Measurements from ENCODE around the gene STXBP6. TPM values are rescaled to one million over a fixed set of nuclear protein-coding genes. Genes with fewer than 3 reads are reported as not detected.
"Not testable (repeated sequence)": the region's sequence is repeated elsewhere in the genome, so short reads cannot be mapped to it uniquely, and the experiment has no call there.

STXBP6 gene
- total RNA-seq, 2 donors from 2014 or later = not detected

DNA sequence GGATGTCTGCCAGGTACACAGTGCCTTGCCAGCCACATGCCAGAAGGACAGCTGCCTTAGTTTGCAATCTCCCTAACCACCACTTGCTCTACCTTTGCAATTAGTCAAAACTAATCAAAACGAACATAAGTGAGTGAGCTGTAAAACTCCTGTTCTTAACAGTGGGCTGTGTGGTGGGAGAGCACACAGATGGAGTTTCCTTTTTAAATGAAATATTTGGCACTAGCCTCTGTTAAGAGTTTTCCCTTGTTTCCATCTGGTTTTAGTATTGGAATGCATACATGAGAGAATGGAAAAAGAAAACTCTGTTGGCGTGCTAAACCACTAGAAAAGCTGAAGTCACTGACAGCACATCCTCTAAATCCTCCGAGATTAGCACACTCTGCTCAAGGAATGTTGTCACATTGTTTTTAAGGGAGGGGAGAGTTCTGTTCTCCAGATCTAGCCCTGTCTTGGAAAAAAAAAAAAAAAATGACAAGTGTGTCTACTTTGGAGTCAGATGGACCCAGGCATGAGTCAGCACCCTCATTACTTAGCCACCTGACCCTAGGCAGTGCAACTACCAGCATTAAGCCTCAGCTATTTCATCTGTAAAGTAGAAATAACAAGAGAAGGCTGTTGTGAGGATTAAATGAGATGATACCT lies 83.9 kb downstream of the STXBP6 start:
- DNase-seq (no peak), ATAC-seq (replicated peaks in 1 of 2) (no peak)
- no peaks in the 10 kb centered on the region for H3K9me3 Mint-ChIP-seq
- H3K36me3 Mint-ChIP-seq (ENCODE audit: insufficient read depth in 2 of 2) = no peaks in the 10 kb centered on the region
- peaks cover 10% of the 10 kb centered on the region for H3K27me3 Mint-ChIP-seq (ENCODE audit: low read depth)
- H3K4me3 Mint-ChIP-seq = no peak overlapping the region
- H3K27ac Mint-ChIP-seq = no peak overlapping the region
- H3K4me1 Mint-ChIP-seq (ENCODE audit: low read depth) = no peaks in the 10 kb centered on the region

DNA sequence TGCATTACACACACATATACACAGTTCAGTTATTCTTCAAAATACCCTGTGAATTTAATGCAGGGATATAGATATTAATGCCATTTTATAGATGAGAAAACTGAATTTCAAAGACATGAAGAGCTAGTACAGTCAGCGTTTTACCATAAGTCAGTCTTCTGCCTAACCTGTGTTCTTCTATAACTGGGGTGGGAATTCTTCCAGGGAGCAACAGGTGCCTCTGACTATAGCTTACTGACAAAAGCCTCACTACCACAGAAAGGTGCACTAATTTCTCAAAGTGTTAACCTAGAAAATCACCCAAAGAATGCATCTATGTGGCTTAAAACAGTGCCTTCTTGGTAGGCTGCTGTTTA lies 84.4 kb downstream of the STXBP6 start:
- Mint-ChIP-seq H3K9me3 (no peaks in the 10 kb centered on the region), H3K4me1 (ENCODE audit: low read depth) (no peaks in the 10 kb centered on the region), H3K27me3 (ENCODE audit: low read depth) (peaks cover 10% of the 10 kb centered on the region)

DNA sequence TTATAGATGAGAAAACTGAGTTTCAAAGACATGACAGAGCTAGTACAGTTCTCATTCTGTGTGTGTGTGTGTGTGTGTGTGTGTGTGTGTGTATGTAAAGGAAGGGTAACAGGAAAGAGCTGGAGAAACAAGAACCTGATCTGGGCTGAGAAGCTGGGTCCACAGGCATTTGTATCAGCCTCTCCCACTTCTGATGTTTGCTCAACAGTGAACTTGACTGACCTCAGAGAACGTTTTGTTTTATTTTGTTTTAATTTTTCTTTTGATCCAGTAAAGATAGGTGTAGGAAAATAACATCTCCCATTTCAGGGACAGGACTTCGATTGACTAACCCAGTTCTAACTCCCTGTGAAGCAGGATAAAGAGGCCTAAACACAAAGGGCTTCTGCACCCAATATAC lies 85.4 kb downstream of the STXBP6 start:
- no peaks in the 10 kb centered on the region for H3K9me3 Mint-ChIP-seq
- no peak overlapping the region for H3K27ac Mint-ChIP-seq
- no peaks in the 10 kb centered on the region for H3K4me1 Mint-ChIP-seq (ENCODE audit: low read depth)
- ATAC-seq (replicated peaks in 1 of 2) = no peak
- no peaks in the 10 kb centered on the region for H3K36me3 Mint-ChIP-seq (ENCODE audit: insufficient read depth in 2 of 2)
- no peak overlapping the region for H3K4me3 Mint-ChIP-seq
- peaks cover 10% of the 10 kb centered on the region for H3K27me3 Mint-ChIP-seq (ENCODE audit: low read depth)
- DNase-seq = no peak

More for the DNA sequence above, 84.4 kb downstream of the STXBP6 start:
- ATAC-seq (replicated peaks in 1 of 2) (no peak), DNase-seq (no peak)
- Mint-ChIP-seq H3K27ac (no peak overlapping the region), H3K4me3 (no peak overlapping the region), H3K36me3 (ENCODE audit: insufficient read depth in 2 of 2) (no peaks in the 10 kb centered on the region)

DNA sequence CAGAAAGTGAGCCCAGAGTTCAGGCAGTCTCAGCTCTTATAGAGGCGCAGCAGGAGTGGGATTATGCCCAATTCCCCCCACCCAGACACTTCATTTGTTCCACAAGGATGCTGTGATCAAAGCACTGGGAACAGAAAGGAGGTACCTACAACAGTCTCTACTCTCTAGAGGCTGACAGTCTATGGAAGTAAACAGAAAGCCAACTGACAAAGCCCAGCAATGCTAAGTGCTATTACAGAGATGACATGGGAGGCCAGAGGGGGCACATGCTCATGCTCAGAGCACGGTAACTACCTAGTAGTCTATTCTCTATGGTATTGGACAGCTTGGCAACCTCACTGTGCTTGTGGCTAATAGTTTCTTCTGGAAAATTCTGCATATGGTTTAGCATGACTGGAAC lies 85.9 kb downstream of the STXBP6 start:
- no peaks in the 10 kb centered on the region for H3K36me3 Mint-ChIP-seq (ENCODE audit: insufficient read depth in 2 of 2)

DNA sequence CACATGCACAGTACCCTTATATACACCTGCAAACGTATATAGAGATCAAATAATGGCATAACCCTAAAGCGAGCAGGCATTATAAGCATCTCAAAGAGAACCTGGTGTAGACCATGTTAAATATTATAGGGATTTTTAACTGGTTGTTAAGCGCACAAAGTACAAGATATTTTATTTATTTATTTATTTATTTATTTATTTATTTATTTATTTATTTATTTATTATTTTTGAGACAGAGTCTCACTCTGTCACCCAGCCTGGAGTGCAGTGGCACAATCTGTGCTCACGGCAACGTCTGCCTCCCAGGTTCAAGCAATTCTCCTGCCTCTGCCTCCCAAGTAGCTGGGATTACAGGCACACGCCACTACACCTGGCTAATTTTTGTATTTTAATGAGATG lies 87.8 kb downstream of the STXBP6 start:
- H3K27ac Mint-ChIP-seq; H3K36me3 Mint-ChIP-seq (ENCODE audit: insufficient read depth in 2 of 2); H3K4me3 Mint-ChIP-seq; DNase-seq; H3K9me3 Mint-ChIP-seq; H3K4me1 Mint-ChIP-seq (ENCODE audit: low read depth); ATAC-seq (replicated peaks in 1 of 2): not testable (repeated sequence)
- H3K27me3 Mint-ChIP-seq (ENCODE audit: low read depth) = peaks cover 17% of the 10 kb centered on the region

More for the DNA sequence above, 85.9 kb downstream of the STXBP6 start:
- DNase-seq (no peak), ATAC-seq (replicated peaks in 1 of 2) (no peak)
- Mint-ChIP-seq H3K4me3 (no peak overlapping the region), H3K27ac (no peak overlapping the region), H3K27me3 (ENCODE audit: low read depth) (peaks cover 13% of the 10 kb centered on the region), H3K4me1 (ENCODE audit: low read depth) (no peaks in the 10 kb centered on the region), H3K9me3 (no peaks in the 10 kb centered on the region)

DNA sequence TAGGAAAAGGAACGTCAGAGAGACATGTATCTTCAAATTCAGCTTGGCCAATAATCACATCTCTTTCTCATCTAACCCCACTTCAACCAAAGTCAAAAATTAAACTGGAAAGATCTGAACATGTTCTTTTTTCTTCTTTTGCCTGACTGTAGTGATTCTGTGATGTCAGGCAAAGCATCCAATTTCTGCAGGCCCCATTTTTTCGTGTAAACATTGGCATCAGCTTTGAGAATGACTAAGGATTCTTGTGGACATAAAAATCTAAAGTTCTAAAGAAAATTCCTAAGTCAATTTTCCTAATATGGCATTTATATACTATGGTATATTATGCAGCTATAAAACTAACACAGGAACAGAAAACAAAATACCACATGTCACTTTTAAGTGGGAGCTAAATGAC lies 89.1 kb downstream of the STXBP6 start:
- no peaks in the 10 kb centered on the region for H3K4me1 Mint-ChIP-seq (ENCODE audit: low read depth)
- no peaks in the 10 kb centered on the region for H3K9me3 Mint-ChIP-seq
- peaks cover 7% of the 10 kb centered on the region for H3K27me3 Mint-ChIP-seq (ENCODE audit: low read depth)
- ATAC-seq (replicated peaks in 1 of 2) = no peak
- no peak overlapping the region for H3K4me3 Mint-ChIP-seq
- no peak for DNase-seq
- no peak overlapping the region for H3K27ac Mint-ChIP-seq
- no peaks in the 10 kb centered on the region for H3K36me3 Mint-ChIP-seq (ENCODE audit: insufficient read depth in 2 of 2)

DNA sequence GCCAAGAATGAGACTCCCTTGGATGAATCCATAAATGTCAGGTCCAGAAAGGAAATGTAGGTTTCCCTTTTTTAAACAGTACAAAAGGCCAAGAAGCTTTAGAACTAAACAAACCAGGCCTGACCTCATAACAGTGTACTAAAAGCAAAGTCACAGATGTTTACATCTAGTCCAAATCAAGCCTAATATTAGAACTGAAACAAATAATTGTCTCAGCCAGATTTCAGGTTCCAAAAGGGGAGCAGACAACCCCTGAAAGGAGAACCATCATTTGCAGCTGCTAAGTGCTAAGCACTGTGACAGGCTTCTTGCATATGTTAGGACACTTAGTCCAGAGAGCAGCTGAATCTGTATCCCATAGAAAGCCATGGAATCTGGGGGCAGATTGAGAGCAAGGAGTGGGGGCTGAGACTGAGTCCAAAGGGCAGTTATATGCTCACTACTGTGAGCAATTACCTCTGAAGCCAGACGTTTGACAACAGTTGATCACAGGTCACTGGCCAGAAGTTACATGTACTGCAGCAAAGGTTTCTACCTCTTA lies 90.1 kb downstream of the STXBP6 start:
- ATAC-seq (replicated peaks in 1 of 2) (no peak), DNase-seq (no peak)
- no peaks in the 10 kb centered on the region for H3K4me1 Mint-ChIP-seq (ENCODE audit: low read depth)
- H3K36me3 Mint-ChIP-seq (ENCODE audit: insufficient read depth in 2 of 2) = no peaks in the 10 kb centered on the region
- H3K9me3 Mint-ChIP-seq = no peaks in the 10 kb centered on the region
- no peak overlapping the region for H3K4me3 Mint-ChIP-seq
- H3K27ac Mint-ChIP-seq = no peak overlapping the region
- peaks cover 7% of the 10 kb centered on the region for H3K27me3 Mint-ChIP-seq (ENCODE audit: low read depth)

DNA sequence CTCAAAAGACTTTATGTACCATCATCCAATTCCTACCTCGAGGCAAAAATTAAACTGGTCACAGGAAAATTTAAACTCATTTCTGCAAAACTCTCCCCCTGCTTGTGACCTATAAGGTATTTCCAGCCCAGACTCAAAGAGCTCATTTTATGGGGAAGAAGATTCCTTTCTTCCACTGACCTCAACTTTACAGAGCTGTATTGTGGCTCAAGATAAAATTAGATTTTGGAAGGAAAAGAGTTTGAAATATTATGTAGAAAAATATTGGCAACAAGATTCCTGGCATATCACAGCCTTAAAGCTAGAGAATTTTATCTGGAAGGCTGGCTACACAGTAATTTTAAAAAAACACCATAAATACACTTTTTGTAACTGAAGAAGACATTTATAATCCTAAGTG lies 91.7 kb downstream of the STXBP6 start:
- Mint-ChIP-seq H3K4me3 (no peak overlapping the region), H3K27me3 (ENCODE audit: low read depth) (peaks cover 19% of the 10 kb centered on the region), H3K4me1 (ENCODE audit: low read depth) (no peaks in the 10 kb centered on the region), H3K9me3 (no peaks in the 10 kb centered on the region), H3K27ac (no peak overlapping the region), H3K36me3 (ENCODE audit: insufficient read depth in 2 of 2) (no peaks in the 10 kb centered on the region)
- DNase-seq (no peak), ATAC-seq (replicated peaks in 1 of 2) (no peak)

DNA sequence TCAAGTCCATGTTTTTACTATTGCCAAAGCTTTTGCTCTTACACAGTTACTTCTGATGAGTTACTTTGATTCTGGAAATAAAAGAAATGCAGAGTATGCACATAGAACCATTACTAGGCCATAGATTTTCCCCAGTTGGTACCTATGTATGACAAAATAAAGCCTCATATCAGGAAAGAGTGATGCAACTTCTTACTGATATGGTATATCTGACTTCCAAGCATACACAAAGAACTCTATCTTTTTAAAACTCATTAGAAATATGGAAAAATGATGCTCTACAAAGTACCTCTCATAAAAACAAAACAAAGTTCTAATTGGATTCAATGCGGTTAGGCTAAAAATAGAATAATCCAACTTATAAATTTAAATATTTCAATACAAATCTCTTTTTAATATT lies 92.1 kb downstream of the STXBP6 start:
- peaks cover 22% of the 10 kb centered on the region for H3K27me3 Mint-ChIP-seq (ENCODE audit: low read depth)
- ATAC-seq (replicated peaks in 1 of 2) = no peak

DNA sequence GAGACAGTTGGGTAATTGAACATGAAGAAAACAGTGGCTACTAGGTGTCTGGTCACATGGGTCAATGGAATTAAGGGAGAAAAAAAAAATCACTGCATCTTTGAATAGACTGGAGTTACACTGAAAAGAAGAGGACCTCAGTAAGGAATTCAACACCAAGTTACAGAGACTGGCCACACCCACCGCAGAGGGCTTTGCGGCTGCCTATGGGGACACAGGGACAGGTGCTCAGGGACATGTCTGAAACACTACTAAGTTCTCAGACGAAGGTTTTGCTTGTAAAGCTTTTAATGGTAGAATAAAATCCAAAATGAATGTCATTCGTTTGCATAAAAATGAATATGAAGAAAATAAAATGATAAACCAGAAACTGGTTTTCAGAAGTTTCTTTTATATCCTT lies 93.8 kb downstream of the STXBP6 start:
- Mint-ChIP-seq H3K27ac (no peak overlapping the region), H3K4me1 (ENCODE audit: low read depth) (no peaks in the 10 kb centered on the region), H3K36me3 (ENCODE audit: insufficient read depth in 2 of 2) (no peaks in the 10 kb centered on the region), H3K4me3 (no peak overlapping the region), H3K27me3 (ENCODE audit: low read depth) (peaks cover 22% of the 10 kb centered on the region), H3K9me3 (peaks cover 0 to 2% of the 10 kb centered on the region in 2 donors)
- no peak for DNase-seq
- no peak for ATAC-seq (replicated peaks in 1 of 2)

More for the DNA sequence above, 92.1 kb downstream of the STXBP6 start:
- Mint-ChIP-seq H3K27ac (no peak overlapping the region), H3K4me1 (ENCODE audit: low read depth) (no peaks in the 10 kb centered on the region), H3K36me3 (ENCODE audit: insufficient read depth in 2 of 2) (no peaks in the 10 kb centered on the region), H3K4me3 (no peak overlapping the region), H3K9me3 (peaks cover 0 to 2% of the 10 kb centered on the region in 2 donors)
- DNase-seq = no peak

DNA sequence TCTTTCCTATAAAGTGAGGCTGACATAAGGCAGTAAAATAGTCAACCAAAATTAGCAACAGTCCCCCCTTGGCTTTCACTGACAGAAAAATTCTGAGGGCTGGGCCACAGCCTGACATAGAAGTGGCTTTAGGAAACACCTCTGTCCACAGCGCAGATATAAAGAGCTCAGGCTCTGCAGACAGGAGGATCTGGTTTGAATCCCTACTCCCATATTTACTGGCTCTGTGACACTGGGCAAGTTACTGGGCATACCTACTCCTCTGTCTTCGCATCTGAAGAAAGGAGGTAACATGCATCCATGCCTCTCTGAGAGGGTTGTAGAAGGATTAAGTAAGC lies 95.3 kb downstream of the STXBP6 start:
- Mint-ChIP-seq H3K9me3 (peaks cover 0 to 2% of the 10 kb centered on the region in 2 donors), H3K4me1 (ENCODE audit: low read depth) (no peaks in the 10 kb centered on the region), H3K4me3 (no peak overlapping the region), H3K27ac (no peak overlapping the region), H3K27me3 (ENCODE audit: low read depth) (peaks cover 22% of the 10 kb centered on the region), H3K36me3 (ENCODE audit: insufficient read depth in 2 of 2) (no peaks in the 10 kb centered on the region)
- ATAC-seq (replicated peaks in 1 of 2) (no peak), DNase-seq (no peak)

DNA sequence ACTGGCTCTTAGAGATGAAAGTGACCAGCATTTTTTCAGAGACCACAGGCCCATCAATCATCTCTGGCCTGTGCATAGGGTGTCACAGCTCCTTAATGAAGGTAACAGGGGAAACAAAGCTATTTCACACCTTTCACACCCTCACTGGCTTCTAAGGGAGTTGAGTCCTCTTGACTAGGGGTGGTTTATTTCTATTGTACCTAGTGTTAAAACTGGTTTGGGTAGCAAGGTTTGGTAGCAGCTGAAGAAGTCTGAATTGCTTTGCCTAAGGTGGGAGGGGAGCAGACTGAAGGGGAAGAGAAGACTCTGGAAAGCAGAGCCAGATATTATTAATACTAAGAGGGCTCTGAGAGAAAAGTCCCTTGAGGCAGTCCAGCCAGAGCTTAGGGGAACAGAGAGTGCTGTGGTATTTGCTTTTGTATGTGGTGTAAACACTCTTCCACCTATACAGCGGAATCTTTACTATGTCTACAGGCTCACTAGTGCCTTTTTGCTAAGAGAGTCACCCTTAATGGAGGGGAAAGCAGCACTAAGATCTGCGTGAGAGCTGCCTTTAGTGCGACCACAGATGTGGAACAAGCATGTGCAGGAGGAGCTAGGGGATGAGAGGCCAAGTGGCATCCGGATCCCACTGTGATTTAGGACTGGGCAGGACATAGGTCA lies 95.8 kb downstream of the STXBP6 start:
- Mint-ChIP-seq H3K4me1 (ENCODE audit: low read depth) (no peaks in the 10 kb centered on the region), H3K4me3 (no peak overlapping the region), H3K36me3 (ENCODE audit: insufficient read depth in 2 of 2) (no peaks in the 10 kb centered on the region), H3K27me3 (ENCODE audit: low read depth) (peaks cover 20% of the 10 kb centered on the region), H3K27ac (no peak overlapping the region), H3K9me3 (peaks cover 0 to 2% of the 10 kb centered on the region in 2 donors)
- DNase-seq (no peak), ATAC-seq (replicated peaks in 1 of 2) (no peak)

DNA sequence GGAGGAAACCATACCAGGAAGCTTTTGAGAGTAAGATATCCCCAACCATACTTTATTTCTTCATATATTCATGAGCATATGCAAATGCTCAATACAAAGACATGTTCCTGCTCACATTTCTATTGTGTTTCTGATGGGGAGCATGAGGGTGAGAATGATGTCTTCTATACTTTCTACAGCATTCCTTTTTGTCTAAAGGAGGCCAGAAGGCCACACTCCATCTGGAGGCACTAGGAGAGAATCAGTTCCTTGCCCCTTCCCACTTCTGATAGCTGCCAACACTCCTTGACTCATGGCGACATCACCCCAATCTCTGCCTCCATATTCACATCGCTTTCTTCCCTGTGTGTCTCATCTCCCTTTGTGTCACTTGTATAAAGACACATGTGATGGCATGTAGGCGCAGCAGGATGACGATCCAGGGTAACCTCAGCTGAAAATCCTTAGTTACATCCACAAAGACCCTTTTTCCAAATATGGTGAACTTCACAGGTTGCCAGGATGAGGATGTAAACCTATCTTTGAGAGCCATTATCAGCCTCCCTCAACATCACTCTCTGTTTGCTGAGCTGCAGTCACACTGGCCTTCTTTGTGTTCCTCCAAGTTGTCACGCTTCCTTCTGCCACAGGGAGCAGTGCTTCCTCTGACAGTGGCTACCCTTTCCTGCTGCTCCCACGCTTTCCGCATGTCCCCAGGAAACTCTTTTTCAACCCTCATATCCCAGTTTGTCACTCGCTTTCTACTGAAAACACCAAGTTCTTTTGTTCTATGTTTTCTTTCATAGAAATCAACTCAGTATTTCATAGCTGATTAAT lies 96.9 kb downstream of the STXBP6 start:
- Mint-ChIP-seq H3K4me3 (no peak overlapping the region), H3K27ac (no peak overlapping the region), H3K9me3 (peaks cover 0 to 2% of the 10 kb centered on the region in 2 donors), H3K36me3 (ENCODE audit: insufficient read depth in 2 of 2) (no peaks in the 10 kb centered on the region), H3K4me1 (ENCODE audit: low read depth) (no peaks in the 10 kb centered on the region), H3K27me3 (ENCODE audit: low read depth) (peaks cover 15% of the 10 kb centered on the region)
- ATAC-seq (replicated peaks in 1 of 2) (no peak), DNase-seq (no peak)
